Cortex of kidney (tissue), 1 donor: Measurements from ENCODE around the gene C4BPB.

Source experiments
- DNase-seq: peaks from one replicate; lab custom pipeline; 2025; lab: John Stamatoyannopoulos, UW

C4BPB gene

DNA sequence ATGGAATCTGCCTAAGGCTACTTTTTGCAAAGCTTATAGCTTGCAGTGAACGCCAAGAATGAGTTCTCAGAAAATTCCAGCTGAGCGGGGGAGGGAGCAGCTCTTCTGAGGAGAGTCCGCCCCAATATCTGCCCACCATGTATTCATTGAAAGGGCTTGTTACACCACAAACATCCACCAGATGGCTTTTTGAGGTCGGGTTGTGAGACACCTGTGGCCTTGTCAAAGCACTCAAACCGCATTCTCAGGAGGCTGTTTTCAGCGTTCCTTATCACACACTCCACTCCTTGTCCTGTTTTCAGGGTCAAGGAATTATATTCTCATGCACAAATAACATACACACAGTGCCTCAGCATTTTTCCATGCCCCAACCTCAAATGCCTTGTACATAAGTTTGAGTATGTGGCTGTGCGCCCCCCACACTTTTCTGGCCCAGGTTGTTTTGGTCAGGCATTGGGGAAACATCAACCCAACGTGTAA, 3.9 kb upstream of the C4BPB start:
- no peak for DNase-seq

DNA sequence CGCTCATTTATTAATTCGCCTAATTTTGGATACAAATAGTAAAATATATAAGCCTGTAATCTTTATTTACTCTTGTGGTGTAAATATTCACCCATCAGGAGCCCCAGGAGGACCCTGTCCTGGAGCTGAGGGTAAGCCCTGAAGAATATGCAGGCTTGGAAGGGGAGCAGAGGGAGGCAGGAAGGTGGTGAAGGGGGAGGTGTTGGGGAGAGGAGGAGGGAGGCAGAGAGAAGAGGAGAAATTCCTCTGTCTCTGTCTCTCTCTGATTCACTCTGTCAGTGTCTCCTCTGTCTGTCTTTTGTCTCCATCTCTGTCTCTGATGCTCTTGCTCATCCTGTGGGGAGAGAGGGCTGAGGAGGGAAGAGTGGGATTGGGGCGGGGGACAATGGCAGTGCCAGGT, 2.8 kb upstream of the C4BPB start:
- no peak for DNase-seq

DNA sequence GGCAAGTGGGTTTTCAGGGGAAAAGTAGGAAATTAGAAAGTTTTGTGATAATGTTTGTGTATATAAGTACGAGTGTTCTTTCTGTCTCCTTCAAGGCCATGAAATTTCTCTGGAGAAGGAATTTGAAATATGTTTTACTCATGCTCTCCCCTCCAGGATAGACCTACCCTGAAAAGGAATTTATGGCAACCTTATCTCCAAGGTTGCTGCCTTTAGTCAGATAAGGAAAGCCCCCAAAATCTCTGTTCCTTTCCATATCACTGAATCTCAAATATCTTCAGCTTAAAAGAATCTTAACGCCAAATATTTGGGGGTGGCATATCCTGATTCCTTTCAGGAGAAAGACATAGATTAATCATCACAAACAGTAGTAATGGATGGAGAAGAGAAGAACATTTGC, 499 bp upstream of the C4BPB start:
- DNase-seq: no peak

DNA sequence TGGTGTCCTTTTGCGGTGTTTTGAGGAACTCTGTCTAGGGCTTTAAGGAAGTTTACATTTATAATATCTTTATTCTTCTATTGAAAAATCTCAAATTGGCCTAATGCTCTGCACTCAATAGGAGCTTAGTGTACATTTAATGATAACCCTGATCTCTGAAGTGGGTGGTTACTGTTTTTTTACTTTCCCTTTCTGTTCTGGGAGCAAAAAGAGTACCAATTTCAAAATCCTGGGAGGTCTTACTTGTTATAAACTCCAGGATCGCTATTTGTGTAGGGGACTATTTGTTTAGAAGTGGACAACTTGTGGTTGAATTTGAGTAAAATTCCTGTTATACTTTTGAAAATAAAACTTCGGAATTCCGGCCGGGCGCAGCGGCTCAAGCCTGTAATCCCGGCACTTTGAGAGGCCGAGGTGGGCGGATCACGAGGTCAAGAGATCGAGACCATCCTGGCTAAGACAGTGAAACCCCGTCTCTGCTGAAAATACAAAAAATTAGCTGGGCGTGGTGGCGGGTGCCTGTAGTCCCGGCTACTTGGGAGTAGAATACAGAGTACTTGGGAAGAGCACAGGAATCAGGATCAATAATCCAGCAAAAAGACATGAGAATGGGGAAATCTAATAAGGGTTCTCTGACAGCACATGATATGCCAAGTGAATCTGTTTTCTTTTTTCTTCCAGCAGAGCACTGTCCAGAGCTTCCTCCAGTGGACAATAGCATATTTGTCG, 1.1 kb downstream of the C4BPB start:
- no peak for DNase-seq

DNA sequence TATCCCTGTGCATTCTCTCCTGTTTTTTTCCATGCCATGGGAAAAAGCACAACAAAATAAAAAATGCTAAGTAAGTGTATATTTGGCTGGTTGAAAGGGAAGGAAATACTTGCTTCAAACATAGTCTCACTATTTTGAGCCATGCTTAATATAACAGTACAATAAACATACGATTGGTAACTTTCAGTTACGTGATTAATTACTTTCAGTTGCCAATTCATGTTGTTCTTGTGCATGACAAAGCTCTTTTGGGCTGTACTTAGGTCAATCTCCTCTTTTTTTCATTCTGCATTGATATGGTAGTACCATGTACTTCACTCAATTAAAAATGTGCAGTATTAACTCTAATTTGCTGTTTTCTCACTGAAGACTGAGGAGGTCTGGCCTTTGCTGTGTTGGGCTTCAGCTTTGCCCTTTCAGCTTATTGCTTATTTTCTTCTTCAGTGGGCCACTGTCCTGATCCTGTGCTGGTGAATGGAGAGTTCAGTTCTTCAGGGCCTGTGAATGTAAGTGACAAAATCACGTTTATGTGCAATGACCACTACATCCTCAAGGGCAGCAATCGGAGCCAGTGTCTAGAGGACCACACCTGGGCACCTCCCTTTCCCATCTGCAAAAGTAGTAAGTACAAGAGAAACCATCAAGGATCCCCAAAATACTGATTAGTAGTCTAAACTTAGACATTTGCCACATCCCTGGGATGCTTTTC, 2.7 kb downstream of the C4BPB start:
- no peak for DNase-seq

DNA sequence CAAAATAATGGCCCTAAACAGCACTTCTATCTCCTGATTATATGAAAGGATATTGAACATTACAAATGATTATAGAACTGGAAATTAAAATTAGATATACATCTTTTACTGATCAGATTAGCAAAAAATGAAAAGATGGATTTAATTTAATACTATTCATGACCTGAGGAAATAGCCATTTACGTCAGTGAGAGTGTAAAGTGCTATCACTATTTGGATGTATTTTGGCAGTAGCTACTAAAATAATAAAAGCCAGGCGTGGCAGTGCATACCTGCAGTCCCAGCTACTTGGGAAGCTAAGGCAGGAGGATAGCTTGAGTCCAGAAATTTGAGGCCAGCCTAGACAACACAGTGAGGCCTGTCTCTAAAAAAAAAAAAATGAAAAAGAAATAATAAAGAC, 5.3 kb downstream of the C4BPB start:
- no peak for DNase-seq

DNA sequence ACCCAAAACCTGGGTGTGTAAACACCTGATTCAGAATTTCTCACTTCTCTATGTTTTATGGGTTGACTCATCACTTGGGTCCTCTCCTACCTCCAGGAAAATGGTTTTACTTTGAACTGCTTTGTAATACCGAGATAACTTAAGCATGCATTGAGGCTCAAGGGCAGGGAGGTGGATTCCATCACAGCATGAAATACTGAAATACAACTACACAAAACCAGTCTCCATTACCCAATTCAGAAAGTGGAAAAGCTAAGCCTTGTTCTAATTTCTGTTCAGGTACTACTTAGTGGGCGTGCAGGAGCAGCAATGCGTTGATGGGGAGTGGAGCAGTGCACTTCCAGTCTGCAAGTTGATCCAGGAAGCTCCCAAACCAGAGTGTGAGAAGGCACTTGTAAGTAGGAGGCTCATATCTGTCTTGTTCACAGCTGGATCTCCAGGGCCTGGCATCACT, 9.2 kb downstream of the C4BPB start:
- DNase-seq: no peak

DNA sequence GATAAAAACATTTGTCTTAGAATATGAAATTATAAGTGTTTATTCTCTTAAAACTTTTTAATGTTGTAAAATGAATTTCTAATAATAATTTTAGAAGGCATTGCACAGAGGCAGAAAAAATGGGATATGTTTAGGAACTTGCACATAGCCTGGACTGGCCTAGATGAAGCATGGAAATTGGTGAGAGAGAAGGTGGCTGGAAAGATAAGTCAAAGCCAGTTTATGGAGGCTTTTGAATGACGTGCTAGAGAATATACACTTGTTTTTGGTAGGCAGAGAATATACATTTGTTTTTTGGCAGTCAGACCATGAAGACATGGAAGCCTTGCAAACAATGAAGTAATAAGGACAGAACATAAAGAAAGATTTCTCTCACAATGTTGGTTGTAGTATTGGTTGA, 13.1 kb downstream of the C4BPB start:
- DNase-seq: no peak

DNA sequence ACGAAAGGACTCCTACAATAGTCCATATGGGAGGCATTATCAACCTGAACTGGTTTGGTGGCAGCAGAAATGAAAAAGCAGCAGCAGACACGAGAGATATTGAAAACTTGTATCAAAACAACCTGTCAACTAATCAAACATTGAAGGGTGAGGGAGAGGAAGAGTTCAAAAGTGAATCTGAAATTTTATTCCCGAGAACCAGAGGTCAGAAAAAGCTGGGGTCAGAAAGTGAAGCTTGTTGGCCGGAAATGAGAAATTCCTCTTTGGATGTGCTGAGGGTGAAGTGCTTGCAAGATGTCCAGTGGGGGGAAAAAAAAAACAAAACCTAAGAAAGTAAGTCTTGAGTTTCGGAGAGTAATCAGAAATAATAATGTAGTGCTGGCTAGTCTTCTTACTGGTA, 13.5 kb downstream of the C4BPB start:
- DNase-seq: no peak

DNA sequence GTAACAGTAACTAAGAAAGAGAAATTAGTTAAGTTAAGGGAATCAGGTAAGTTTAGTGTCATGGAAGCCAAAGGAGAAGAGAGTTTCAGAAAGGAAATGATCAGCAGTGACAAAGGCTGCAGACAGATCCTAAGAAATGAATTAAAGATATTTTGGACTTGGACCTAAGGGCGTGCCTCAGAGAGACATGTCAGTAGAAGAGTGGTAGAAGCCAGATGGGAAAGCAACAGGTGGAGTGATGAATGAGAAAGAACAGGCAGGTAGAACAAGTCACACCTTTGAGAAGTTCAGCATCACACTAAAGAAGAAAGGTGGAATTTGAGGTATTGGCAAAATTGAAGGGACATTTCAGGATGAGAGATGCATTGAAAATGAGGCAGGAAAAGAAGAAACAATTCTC, 14.0 kb downstream of the C4BPB start:
- DNase-seq: no peak

DNA sequence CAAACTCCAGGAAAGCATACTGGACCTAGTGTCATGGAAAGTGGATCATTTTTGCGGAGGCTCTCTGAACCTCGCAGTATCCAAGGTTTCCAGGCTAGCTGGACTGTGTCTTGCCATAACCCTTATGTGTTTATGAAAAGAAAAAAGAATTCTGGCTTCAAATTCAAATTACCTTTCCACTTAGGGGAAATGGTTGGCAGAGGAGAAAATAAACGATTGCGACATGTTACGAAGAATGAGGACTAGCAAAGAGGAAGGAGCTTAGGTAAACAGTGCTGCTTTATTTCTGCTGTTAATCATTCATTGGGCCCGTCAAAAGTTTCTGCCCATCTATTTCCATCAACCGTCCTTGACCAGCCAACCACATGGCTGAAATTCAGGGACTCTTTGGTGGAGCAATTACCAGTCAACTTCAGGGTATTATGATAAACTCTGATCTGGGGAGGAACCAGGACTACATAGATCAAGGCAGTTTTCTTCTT, 15.3 kb downstream of the C4BPB start, which contains the start of gene C4BPA:
Gene C4BPA (plus strand): TSS at position 342 of the 482 bp plus-strand sequence. CDS start 8,793 bp downstream, outside the sequence.
- DNase-seq: no peak

DNA sequence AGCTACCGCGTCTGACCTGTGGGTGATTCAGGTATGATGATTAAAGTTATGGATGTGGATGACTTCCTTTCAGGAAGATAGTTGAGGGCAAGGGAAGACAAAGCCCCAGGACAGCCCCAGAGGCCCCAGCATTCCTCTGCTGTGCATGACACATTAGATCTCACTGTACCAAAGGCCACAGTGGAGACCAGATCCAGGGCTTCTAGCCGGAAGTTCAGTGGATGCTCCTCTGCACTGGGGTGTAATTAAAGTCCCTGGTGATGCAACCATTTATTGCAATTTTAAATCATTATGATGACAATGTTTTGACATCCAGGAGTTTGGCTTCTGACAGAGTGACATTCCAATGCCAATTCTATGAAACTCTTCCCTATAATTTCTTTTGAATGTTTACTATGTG, 20.3 kb downstream of the C4BPB start:
- no peak for DNase-seq

DNA sequence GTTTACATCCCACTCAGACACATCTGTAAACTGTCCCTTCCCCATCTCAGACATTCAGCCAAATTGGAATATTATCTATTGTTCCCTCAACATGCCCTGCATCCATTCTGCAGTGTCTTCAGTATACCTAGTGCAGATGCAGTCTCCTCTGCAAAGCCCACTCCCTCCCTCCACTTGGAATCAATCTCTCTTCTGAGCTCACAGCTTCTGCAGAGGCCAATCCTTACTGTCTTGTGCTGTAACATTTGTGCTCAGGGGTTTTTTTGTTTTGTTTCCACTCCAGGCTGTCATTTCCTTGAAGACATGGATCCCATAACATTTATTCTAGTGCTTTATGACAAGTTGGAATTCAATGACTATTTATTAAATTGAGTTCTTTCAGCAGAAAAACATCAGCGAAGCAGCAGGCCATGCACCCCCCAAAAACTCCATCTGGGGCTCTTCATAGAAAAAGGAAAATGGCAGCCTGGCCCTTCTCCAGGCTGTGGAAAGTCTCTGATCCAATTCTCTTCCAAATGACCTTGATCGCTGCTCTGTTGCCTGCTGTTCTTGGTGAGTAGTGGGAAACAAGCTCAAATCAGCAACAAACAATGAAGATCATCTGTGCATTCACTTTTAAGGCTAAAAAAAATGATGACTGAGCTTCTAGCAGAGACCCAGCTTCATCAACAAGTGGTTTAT, 24.1 kb downstream of the C4BPB start:
- no peak for DNase-seq

DNA sequence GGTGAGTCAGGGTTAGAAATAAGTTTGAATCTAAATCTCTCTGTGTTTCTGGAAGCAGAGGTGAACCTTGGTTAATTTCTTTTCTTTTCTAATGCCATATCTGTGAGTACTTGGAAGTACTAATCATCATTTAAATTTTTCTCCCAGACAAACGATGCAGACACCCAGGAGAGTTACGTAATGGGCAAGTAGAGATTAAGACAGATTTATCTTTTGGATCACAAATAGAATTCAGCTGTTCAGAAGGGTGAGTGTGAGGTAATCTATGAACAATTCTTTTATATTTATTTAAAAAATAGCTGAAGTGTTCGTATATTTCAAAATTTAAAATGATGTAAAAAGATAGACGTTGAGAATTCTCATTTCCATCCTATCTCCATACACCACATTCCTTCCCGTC, 26.6 kb downstream of the C4BPB start:
- DNase-seq: no peak

DNA sequence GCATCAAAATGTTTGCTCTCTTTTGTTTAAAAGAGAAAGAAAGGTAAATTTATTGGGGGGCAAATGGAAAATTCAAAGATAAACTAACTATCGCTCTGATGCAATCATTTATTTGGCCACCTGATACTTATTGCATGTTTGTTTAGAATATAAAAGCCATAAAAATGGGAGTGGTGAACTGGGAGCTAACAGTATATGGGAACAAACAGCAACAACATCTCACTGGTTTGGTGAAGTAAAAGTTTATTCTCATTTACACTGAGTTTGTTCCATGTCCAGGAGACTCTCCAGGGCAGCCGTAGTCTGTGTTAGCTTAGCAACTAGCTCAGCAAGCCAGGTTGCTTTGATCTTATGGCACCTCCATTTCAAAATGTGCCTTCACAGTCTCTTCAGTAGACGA, 35.7 kb downstream of the C4BPB start:
- DNase-seq: no peak

DNA sequence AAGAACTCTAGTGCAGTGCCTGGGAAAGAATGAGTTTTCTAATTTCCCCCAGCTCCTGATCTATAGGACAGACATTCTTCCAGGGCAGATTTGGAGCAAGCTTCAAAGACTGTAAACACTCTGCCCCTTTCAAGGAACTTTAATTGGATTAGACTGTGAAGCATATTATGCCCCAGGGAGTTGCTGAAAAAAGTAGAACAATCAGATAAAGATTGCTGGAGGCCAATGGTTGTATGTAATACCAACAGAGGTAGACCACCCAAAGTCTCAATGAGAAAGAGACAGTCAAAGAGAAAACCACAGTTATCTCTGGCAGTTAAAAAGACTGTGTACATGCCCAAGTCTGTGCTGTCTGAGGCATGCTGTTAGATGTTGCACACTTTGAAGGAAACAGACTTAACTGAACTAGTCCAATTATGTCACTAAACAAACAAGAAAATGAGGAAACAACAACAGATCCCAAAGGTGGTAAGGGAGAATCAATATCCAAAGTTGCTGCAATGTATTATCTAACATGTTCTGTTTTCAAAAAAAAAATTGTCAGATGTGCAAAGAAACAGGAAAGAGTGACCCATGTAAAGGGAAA, 39.8 kb downstream of the C4BPB start:
- DNase-seq: no peak

DNA sequence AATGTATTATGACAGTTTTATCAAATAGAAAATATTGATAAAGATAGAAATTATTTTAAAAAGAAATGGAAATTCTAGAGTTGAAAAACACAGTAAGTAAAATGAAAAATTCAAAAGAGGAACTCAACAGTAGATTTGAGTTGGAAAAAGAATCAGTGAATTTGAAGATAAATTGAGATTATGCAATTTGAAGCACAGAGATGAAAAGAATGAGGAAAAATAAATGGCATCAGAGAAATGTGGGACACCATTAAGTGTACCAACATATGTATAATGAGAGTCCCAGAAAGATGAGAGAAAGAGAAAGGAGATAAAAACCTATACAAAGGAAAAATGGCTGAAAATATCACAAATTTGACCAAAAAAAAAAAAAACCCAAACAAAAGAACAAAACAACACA, 40.4 kb downstream of the C4BPB start:
- DNase-seq: no peak

DNA sequence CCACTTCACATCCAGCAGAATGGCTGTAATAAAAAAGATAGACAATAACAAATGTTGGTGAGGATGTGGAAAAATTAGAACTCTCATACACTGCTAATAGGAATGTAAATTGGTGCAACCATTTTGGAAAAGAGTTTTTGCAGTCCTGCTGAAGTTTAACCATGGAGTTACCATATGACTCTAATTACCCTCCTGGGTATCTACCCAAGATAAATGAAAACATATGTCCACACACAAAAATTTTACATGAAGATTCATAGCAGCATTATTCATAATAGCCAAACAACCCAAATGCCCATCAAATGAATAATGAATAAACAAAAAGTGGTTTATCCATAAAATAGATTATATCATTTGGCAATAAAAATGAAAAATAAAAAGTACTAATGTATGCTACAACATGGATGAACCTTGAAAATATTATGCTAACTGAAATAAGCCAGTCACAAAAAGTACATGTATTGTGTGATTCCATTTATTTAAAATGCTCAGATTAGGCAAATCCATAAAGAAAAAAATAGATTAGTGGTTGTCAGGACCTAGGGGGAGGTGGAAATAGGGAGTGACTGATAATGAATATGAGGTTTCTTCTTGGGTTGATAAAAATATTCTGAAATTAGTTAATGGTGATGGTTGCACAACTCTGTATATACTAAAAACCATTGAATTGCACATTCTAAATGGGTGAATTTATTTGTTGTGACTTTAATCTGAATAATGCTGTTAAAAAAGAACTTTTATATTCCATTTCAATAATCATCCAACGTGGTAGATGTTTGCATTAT, 41.8 kb downstream of the C4BPB start:
- no peak for DNase-seq

DNA sequence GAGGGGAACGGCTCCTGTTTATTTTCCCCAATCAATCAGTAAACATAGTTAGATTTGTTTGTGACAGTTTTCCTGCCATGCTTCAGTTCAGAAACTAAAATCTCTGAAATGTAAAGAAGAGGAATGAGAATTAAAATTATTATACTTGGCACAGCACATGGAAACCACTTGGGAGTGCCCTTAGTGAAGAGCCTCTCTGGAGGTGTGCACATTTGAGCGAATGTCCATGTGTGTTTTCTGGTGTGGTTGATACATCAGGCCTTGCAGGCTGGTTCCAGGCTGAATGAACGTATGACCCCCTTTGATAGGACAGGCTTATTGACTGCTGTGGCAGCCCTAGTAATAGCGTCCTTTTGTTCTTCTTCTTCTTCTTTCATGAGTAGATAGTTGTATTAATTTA, 42.5 kb downstream of the C4BPB start:
- no peak for DNase-seq

DNA sequence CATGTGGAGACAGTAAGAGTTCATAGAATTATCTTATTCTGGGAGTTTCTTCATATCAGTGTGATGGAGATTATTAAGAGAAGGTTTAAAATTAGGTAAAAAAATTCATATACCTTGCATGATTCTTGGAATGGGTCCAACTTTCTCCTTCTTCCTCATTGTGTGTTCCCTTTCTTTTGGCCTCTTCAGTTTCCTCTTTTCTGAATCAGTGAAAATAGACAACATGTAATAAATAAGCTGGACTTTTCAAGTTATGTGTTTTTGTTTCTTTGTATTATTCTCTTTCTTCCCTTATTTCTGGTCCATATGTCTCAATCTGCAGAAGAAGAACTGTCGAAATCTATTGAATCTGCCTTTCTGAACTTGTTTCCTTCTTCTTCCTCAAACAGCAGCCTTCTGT, 45.9 kb downstream of the C4BPB start:
- no peak for DNase-seq

DNA sequence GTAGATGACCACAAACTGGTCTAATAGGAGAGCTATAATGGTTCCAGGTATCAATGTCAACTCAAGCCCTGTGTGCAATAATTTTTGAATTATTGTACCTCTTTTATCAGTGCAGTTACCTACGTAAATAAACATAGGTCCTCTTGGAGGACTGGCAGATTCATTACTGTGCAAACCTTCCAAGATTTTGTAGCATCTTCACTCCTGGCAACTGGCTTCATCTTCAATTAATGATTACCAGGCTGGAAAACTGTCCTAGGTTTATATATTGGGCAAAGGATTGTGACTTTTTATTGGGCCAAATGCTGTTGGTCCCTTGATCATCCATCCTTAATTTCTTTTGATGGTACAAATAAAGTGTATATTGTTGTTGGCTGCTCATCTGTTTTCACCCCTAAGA, 51.0 kb downstream of the C4BPB start:
- no peak for DNase-seq

DNA sequence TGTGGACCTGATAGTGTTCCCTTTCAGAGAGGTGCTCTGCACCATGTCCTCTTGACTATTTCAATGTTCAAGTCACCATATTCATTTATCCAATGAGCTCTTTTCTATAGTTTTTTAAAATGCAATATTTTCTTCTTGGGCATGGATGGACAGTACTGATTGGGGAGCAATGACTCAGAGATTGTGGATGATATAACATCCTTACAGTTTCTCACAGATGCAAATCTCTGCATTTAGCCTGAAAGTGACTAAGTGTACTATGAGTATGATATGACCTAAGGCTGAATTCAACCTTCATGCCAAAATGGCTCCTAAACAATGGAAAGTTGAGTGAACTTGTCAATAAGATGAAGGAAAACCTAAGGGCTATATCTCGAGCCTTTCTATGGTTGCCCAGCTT, 51.9 kb downstream of the C4BPB start:
- DNase-seq: no peak
